GM19238 (cell line): ENCODE results near the gene UTS2R.

Source experiments
- DNase-seq: peaks from one replicate; pipeline ENCODE4 v3.0.0; 2011; ENCODE audit warnings: low spot score; ENCODE audit not compliant: insufficient read length

The UTS2R gene

GRCh38 chr17:82371333-82372248 lies at the start of gene UTS2R:
Gene UTS2R (plus strand): TSS chr17:82371765. CDS start chr17:82374325, 2,560 bp downstream.
- DNase-seq, result no peak

- DNase-seq, result no peak
Measured at GRCh38 chr17:82321947-82322466, 49.6 kb upstream of the UTS2R start.

- no peak for DNase-seq
Measured at GRCh38 chr17:82322526-82323453, 48.8 kb upstream of the UTS2R start.

GRCh38 chr17:82323514-82324234 lies 47.9 kb upstream of the UTS2R start:
- DNase-seq, result no peak

GRCh38 chr17:82324566-82325285 lies 46.8 kb upstream of the UTS2R start:
- DNase-seq, result no peak

- DNase-seq, result no peak
Measured at GRCh38 chr17:82325286-82326180, 46.0 kb upstream of the UTS2R start.

- DNase-seq, result no peak
Measured at GRCh38 chr17:82327289-82327688, 44.3 kb upstream of the UTS2R start.

- no peak for DNase-seq
Measured at GRCh38 chr17:82327757-82328140, 43.8 kb upstream of the UTS2R start.

GRCh38 chr17:82328141-82328993 lies 43.2 kb upstream of the UTS2R start:
- no peak for DNase-seq

GRCh38 chr17:82328994-82329507 lies 42.5 kb upstream of the UTS2R start:
- DNase-seq, result no peak

GRCh38 chr17:82329683-82330321 lies 41.8 kb upstream of the UTS2R start:
- DNase-seq, result no peak

GRCh38 chr17:82330322-82331239 lies 41.0 kb upstream of the UTS2R start:
- no peak for DNase-seq

GRCh38 chr17:82331345-82331939 lies 40.1 kb upstream of the UTS2R start:
- no peak for DNase-seq

- DNase-seq, result no peak
Measured at GRCh38 chr17:82332669-82333278, 38.8 kb upstream of the UTS2R start.

GRCh38 chr17:82333279-82334171 lies 38.0 kb upstream of the UTS2R start, which contains the start of gene SECTM1:
Gene SECTM1 (minus strand): TSS chr17:82333766. CDS start chr17:82327240, 6,526 bp downstream.
- no peak for DNase-seq
